ENCODE results near the gene RAB11FIP4. TPM values are rescaled to one million over a fixed set of nuclear protein-coding genes. Genes with fewer than 3 reads are reported as not detected.
A peak's percentile ranks its signal among the peaks of the same experiment; 100 is the strongest.

Gene RAB11FIP4
- total RNA-seq, 1 donor = under 0.01 TPM

- TF ChIP-seq CTCF (IDR thresholded peaks at IDR 0.05; ENCODE audit: insufficient read depth, low read depth, low read length) = no peak
- DNase-seq (ENCODE audit: low read depth) = no peak
Measured at GRCh38 chr17:31411707-31412285, 20.3 kb downstream of the RAB11FIP4 start.

GRCh38 chr17:31412511-31412910, 21.0 kb downstream of the RAB11FIP4 start:
- DNase-seq (ENCODE audit: low read depth) = no peak
- no peak for TF ChIP-seq CTCF (IDR thresholded peaks at IDR 0.05; ENCODE audit: insufficient read depth, low read depth, low read length)
- no peak overlapping the region for H3K4me3 ChIP-seq (ENCODE audit: low read depth, low read length)

More at GRCh38 chr17:31411707-31412285, 20.3 kb downstream of the RAB11FIP4 start:
- H3K4me3 ChIP-seq (ENCODE audit: low read depth, low read length) = no peak overlapping the region

- no peak overlapping the region for H3K4me3 ChIP-seq (ENCODE audit: low read depth, low read length)
- no peak for TF ChIP-seq CTCF (IDR thresholded peaks at IDR 0.05; ENCODE audit: insufficient read depth, low read depth, low read length)
- no peak for DNase-seq (ENCODE audit: low read depth)
Measured at GRCh38 chr17:31413081-31413799, 21.8 kb downstream of the RAB11FIP4 start.

GRCh38 chr17:31413874-31414549, 22.5 kb downstream of the RAB11FIP4 start:
- H3K4me3 ChIP-seq (ENCODE audit: low read depth, low read length) = no peak overlapping the region
- peak; percentile 73 for DNase-seq (ENCODE audit: low read depth)
- no peak for TF ChIP-seq CTCF (IDR thresholded peaks at IDR 0.05; ENCODE audit: insufficient read depth, low read depth, low read length)

- no peak for TF ChIP-seq CTCF (IDR thresholded peaks at IDR 0.05; ENCODE audit: insufficient read depth, low read depth, low read length)
- DNase-seq (ENCODE audit: low read depth) = no peak
- H3K4me3 ChIP-seq (ENCODE audit: low read depth, low read length) = no peak overlapping the region
Measured at GRCh38 chr17:31414550-31414918, 23.1 kb downstream of the RAB11FIP4 start.

- no peak for TF ChIP-seq CTCF (IDR thresholded peaks at IDR 0.05; ENCODE audit: insufficient read depth, low read depth, low read length)
- DNase-seq (ENCODE audit: low read depth) = no peak
- H3K4me3 ChIP-seq (ENCODE audit: low read depth, low read length) = no peak overlapping the region
Measured at GRCh38 chr17:31415004-31415454, 23.6 kb downstream of the RAB11FIP4 start.

Data from fibroblast of villous mesenchyme (primary cell).